Suppressor macrophage treated with lipopolysaccharide for 4 hours (primary cell): Measurements from ENCODE around the gene STMN3.
"Not testable (repeated sequence)": the region's sequence is repeated elsewhere in the genome, so short reads cannot be mapped to it uniquely, and the experiment has no call there.

Source experiments
- DNase-seq: peaks from one replicate; pipeline ENCODE4 v3.0.0-alpha.2; 2020

The STMN3 gene

DNA sequence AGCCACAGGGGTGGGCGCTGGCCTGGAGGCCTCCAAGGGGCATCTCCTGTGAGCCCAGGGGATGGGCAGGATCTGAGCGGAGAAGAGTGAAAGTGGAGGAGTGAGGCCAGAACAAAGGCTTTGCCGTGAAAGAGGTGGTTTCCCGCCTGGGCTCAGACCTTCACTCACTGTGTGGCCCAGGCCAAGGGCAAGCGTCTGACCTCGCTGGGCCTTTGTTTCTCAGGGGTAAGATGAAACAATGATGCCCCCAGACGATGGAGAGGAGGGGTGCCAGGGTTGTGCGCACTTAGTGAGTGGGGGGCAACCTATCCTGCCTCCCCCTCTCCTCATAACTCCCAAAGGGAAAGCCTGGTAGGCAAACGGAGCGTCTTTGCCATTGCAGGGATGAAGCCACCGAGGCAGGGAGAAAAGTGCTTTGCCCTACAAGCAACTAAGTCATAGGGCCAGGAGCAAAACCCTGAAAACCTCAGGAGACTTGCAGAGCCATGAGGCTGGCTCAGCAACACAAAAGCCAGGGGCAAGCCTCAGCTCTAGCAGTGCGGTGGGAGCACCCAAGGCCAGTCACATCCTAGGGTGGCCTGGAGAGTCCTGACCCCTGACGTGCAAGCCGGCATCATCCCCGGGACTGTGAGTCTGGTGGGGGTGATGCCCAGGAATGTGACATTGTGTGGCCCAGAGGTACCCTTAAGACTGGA is 897 bp upstream of the STMN3 start:
- DNase-seq: no peak

DNA sequence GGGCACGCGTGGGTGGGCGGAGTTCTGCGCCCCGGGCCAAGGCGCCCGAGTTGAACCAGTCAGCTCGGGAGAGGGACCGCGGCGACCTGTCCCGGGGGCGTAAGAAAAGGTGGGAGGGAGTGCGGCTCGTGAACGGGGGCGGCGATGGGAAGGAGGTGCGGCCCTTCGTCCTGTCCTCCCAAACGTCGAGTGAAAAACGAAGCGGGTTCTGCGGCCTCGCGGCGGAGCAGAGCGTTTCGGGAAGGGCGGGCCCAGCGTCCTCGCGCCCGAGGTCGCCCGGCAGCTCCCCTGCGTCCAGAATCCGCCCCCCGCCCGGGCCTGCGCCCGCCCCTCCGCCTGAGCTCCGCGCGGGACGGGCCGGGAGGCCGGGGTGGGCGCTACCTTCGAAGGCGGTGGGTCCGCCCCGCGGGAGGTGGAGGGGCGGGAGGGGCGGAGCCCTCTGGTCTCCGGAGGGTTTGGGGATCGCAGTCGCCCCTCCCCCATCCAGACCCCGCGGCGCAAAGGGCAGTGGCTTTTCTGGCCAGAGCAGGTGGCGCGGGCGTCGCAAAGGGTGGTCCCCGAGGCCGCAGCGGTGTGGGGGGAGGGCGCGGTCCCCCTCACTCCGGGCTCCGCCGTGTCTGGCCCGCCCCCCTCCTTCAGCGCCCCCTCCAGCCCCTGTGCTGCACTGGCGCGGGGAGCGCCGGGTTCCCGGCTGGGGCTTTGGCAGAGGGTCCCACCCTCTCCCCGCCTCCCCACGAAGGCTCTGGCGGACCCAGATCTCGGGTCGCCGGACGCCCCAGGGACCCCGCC is 838 bp downstream of the STMN3 start:
- DNase-seq: no peak

DNA sequence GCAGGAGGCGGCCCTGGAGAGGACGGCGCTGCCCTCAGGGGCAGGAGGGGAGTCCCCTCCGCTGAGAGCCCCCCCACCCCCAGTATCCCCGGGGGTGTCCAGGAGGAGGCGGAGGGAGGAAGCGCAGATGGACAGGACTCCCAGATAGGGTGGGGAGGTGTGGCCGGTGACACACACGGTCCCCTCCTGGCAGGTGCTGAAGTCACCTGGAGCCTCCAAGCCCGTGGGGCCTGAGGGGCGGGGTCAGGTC is 1.4 kb downstream of the STMN3 start:
- DNase-seq: no peak

DNA sequence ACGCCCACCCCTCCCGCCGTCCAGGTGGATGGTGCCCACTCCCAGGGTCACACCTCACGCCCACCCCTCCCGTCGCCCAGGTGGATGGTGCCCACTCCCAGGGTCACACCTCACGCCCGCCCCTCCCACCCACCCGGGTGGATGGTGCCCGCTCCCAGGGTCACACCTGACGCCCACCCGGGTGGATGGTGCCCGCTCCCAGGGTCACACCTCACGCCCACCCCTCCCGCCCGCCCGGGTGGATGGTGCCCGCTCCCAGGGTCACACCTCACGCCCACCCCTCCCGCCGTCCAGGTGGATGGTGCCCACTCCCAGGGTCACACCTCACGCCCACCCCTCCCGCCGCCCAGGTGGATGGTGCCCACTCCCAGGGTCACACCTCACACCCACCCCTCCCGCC is 2.7 kb downstream of the STMN3 start:
- not testable (repeated sequence) for DNase-seq

DNA sequence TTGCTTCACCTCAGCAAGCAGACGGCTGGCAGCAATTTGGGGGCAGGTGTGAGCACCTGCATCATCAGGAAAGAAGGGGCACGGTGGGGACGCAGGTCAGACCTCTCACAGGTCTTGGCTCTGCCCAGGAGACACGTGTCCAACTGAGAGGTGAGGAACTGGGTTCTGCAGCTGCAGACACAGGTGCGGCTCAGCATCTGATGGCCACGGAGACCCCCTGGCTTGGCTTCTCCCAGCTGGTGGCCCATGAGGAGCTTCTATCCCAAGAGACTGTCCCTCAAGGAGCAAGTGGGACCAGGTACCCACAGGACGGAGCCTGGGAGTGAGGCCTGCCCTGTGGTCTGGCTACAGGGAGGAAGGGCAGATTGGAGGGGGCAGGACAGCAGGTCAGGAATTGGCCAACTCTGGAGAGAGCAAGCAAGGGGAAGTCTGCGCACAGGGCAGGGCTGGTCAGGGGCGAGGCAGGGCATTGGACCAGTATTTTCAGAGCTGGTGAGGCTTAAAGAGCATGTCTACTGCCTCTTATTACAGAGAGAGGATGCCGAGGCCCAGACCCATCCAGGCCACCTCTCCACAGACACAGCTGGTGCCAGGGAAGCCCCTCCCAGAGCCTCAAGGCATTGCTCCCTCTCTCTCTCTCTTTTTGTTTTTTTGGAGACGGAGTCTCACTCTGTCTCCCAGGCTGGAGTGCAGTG is 4.2 kb downstream of the STMN3 start:
- no peak for DNase-seq

DNA sequence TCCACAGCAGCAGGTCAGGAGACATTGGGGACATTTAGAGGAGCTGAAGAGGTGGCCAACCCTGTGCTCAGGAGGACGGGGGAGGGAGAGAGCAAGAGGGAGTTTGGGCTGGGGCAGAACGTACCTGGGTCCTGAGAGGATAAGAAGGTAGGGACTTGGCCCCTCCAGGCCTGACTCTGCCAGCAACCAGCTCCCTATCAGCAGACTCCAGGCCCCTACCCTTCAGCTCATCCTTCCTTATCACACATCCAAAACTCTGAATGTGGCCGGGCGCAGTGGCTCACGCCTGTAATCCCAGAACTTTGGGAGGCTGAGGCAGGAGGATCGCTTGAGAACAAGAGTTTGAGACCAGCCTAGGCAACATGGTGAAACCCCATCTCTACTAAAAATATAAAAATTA is 5.0 kb downstream of the STMN3 start:
- no peak for DNase-seq

DNA sequence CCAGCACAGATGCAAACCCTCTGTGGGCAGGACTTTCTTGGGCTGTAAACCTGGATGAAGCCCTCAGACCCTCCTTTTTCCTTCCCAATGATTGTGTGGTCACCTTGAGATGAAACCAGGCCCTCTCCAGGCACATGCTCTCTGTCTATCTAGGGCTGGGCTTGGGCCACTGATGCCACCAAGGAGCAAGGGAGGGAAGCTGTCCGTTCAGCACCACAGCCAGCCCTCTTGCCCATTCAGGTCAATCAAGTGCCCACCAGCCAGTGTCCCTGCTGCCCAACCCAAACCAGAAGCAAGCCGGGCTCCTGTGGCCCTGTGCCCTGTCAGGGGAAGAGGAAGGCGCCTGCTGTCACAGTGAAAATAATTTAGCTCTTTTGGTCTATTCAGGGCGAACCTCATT is 8.0 kb downstream of the STMN3 start:
- DNase-seq: no peak

DNA sequence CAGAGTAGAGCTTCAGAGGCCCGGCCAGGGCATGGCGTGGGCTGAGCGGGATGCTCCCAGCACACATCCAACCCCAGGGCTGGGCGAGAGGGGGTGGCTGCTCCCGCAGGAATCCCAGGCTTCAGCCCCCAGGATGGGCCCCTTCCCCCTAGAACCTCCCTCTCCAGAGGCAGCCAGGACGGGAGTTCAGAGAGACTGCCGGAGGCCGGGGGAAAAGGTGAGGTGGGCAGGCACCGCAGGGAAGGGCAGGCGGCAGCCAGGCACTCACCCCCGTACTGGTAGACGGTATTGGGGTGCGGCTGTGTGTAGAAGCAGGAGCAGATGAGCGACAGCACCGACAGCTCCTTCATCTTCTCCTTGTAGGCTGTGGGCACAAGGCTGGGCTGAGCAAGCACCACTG is 9.3 kb downstream of the STMN3 start:
- no peak for DNase-seq

DNA sequence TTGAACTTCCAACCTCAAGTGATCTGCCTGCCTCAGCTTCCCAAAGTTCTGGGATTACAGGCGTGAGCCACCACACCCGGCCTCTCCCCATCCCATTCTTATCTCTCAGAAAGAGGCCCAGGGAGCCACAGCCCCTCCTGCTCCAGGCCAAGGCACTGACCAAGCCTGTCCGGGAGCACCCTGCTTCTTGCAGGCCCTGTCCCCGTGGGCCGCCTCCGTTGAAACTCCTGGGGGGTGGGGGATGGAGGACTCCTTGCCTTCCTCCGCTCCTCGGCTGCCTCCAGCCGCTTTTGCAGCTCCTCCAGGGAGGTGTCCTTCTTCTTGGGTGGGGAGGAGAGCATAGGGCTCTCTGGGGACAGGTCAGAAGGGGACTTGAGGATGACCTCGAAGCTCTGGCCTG is 9.7 kb downstream of the STMN3 start:
- no peak for DNase-seq

DNA sequence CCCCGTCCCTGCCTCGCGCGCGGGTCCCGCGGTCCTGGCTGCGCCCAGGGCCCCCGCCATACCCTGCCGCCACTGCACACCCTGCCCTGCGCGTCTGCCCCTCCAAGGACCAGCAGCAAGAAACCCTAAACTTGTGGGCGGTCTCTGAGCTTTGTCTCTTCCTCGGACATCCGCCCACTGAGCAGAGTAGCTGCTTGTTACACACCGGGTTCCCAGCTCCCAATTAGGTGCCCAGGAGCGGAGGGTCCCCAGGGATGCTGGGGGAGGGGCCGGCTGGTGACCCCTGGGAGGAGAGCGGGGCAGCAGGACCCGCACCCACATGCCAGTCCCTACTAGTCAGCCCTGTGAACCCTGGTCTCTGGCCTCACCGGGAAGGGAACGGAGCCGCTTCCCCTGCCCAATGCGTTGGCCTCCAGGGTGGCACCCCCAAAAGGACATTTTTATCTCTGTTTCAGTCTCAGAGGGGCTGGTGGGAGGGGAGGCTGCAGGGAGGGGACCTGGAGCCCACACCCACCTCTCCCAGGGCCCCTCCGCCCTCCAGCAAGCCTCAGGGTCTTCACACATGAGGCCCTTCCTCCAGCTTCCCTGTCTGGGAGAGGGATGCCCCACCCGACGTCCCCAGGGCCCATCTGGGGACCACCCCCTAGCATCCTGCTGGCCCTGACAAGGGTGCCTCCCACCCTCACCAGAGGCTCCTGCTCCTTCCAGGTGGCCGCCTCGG is 10.5 kb downstream of the STMN3 start:
- no peak for DNase-seq

DNA sequence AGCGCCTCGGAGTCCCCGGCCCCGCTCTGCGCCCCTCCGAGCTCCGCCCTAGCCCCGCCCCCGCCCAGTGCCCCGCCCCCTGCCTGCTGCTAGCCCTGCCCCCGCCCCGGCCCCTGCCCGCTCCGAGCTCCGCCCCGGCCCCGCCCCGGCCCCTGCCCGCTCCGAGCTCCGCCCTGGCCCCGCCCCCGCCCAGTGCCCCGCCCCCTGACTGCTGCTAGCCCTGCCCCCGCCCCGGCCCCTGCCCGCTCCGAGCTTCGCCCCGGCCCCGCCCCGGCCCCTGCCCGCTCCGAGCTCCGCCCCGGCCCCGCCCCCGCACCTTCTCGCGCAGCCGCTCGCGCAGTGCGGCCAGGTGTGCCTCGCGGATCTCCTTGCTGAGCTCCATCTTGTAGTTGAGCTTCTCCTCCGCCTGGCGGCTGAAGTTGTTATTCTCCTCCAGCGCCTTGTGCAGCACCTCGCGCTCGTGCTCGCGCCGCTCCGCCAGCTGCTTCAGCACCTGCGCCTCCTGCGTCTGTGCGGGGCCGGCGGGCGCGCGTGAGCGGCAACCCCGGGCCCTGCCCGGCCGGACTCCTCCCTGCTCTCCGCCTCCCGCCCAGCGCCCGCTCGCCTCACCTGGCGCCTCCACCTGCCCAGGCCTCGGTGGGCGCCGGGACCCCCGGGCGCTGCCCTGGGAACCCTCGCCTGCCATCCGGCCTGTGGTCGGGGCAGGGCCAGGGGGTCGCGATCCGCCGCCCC is 11.3 kb downstream of the STMN3 start:
- DNase-seq: peak; percentile 95

DNA sequence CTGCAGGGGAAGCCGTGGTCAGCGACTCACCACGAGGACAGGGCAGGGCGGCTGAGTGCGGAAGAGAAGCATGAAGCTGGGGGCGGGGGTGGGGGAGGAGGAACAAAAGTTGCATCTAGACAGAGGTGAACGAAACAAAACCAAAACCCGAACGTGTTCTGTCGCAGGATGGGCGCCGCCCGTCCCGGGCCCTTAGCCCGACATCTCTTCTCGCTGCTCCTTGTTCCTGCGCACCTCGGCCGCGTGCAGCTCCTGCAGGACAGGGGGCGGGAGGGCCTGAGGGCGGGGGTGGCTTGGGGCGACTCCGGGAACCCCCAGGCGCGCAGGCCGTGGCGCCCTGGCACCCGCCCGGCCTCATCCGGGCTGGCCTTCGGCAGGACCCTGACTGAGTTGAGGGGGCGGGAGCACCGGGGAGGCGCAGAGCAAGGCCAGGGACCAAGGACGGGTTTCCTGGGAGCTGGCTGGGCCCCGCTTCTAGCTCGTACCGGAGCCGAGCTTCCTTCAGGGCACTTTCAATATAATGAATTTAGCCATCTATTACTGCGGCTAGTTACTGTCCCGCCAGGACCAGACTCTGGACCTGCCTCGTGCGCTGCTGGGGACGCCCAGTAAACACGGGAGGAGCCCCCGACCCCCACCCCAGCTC is 12.0 kb downstream of the STMN3 start:
- DNase-seq: peak; percentile 56

DNA sequence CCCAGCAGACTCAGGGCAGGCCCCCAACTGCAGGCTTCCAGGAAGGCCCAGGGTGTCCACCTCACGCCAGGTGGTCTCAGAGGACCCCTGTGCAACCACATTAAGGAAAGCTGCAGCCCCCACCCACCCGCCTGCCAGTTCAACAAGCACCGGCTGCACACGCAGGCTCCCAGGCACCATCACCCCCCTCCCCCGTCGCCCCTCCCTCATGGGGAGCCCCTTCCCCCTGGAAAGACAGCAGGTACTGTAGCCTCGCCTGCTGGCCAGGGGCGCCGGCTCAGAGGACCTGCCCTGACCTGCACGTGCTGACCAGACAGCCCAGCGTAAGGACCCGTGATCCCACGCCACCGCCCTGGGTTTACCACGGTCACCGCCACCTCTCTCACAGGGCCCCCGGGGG is 12.5 kb downstream of the STMN3 start:
- DNase-seq: not testable (repeated sequence)

DNA sequence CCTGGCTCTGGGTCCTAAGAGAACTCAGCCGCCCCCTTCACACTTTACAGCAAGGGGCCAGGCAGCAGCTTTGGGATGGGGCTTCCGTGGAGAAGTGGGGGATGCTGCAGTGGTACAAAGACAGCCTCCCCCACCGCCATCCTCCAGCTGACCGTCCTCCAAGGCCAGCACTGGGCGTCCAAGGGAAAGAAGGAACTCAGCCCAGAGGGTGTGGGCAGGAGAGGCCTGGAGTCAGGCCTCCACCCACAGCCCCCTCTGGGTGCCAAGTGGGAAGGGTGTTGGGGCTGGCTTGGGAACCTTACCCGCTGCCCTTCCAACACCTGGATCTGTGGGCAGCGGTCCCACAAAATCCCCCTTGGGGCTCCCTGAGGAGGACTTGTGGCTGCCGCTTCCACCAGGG is 13.1 kb downstream of the STMN3 start:
- DNase-seq: peak; percentile 37

DNA sequence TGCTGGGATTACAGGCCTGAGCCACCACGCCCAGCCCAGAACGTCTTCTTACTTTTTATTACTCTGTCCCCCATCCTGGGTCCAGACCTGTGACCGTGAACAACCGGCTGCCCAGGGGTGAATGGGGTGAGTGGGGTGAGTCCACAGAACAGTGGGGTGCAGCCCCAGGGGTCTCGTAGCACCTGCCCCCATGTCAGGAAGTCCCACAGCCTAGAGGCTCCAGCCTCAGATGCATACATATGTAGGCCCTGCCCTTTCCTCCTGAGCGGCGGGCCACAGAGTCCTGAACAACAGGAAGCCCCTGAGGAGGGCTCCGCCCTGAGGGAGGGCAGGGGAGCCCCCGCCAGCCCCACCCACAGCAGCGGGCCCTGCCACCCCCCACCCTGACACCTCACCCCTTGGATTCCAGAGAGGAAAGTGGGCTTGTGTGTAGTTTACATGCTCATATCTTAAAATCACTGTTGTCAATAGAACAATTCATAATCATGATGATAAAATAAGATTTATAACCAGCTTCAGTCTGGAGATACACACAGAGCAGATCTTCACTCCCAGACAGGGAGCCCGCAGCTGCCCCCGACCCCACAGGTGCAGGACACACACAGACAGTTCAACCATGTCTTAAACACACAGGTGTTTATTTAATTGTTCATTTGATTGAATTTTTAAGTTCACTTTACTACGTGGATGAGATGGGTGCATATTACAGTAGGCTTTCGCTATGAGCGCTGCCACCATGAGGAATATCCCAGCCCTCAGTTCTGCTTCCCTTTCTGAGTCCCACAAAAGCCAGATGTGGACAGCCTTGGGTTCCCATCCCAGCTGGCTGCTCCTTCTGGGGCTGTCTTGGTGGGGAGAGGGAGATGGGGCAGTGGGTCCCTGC is 13.9 kb downstream of the STMN3 start:
- DNase-seq: peak; percentile 16

DNA sequence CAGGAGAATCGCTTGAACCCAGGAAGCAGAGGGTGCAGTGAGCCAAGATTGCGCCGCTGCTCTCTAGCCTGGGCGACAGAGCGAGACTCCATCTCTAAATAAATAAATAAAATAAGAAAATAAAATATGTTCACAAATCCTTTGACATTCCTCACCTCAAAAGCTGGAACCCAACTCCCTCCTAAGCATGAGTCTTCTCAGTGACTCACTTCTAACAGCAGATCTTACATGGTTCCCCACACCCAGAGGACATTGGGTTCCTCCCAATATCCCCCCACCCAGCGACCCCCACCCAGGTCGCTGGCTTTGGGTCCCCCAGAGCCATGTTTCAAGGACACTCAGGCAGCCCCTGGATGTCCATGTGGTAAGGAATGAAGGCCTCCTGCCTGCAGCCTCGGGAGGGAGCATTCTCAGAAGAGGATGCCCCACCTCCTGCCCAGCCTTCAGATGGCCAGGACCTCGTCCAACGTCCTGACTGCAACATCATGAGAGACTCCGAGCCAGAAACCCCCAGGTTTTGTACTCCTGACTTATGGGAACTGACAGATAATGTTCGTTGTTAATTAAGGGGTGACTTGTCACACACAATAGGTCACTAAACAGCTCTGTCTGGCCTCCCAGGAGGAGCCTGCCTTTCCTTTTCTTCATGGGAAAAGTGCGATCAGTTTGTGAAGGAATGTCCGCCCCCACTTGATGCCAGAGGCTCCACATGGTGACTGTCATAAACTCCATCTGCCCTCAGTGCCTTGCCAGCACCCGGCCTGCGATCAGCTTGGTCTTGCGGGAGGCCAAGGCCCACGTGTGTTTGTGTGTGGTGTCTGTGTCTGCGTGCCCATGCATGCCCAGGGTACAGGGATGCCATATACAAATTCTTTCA is 16.2 kb downstream of the STMN3 start:
- no peak for DNase-seq

DNA sequence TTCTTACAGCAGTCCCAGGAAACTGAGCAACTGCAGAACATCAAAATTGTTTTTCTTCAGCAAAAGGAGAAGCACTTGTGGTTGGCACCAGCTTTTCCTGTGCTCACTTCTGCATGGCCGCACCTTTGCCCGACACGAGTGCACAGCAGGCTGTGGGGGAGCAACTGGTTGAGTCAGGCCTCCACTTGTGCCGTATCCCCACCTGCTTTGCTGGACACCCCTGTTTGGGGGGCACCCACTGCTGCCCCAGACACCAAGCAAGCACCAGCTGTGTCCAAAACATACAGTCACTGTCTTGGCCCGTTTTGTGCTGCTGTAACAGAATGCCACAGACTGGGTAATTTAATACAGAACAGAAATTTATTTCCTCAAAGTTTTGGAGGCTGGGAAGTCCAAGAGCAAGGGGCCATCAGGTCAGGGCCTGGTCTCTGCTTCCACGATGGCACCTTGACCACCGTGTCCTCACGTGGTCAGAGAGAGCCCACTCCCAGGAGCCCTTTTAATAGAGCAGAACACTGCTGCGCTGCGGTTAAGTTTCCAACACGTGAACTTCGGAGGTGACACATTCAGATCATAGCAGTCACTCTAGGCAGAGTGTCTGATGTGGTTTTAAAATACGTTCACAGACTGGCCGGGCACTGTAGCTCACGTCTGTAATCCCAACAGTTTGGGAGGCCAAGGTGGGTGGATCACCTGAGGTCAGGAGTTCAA is 17.6 kb downstream of the STMN3 start:
- peak; percentile 22 for DNase-seq

DNA sequence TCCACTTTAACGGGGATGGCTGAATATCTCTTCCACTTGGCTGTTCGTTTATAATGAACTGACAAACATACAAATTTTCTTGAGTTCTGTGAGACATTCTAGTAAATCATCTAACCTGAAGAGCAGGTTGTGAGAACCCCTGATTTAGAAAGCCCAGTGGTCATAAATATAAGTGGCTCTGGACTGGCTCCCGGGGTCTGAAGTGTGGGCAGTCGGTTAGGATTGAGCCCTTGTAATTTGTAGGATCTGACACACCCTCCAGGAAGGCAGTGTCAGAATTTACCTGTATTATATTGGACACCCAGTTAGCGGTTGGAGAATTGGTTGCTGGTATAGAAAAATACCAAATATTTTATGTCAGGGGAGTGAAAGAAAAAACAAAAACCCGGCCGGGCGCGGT is 19.5 kb downstream of the STMN3 start:
- DNase-seq: no peak

DNA sequence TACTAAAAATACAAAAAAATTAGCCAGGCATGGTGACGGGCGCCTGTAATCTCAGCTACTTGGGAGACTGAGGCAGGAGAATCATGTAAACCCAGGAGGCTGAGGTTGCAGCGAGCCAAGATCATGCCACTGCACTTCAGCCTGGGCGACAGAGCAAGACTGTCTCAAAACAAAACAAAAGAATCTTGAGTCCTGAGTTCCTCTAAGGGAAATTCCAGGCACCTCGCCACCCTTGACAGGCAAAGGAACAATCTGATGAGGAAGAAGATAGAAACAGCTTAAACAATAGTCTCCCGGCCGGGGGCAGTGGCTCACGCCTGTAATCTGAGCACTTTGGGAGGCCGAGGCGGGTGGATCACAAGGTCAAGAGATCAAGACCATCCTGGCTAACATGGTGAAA is 21.8 kb downstream of the STMN3 start:
- not testable (repeated sequence) for DNase-seq

DNA sequence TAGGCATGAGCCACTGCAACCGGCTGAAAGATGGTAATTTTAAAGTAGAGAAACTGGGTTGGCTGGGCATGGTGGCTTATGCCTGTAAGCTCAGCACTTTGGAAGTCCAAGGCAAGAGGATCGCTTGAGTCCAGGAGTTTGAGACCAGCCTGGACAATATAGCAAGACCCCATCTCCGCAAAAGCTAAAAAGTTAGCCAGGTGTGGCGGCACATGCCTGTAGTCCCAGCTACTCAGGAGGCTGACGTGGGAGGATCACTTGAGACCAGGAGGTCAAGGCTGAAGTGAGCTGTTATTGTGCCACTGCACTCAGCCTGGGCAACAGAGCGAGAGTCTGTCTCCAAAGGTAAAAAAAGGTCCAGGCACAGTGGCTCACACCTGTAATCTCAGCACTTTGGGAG is 22.3 kb downstream of the STMN3 start:
- not testable (repeated sequence) for DNase-seq
